HG03571 (cell line): ENCODE measurements around the gene HTRA3.

ENCODE experiments used
- ATAC-seq: cut with Tn5 transposase; IDR thresholded peaks from one replicate; pipeline ENCODE4 v1.9.1; 2021; ENCODE audit not compliant: unreplicated experiment

The HTRA3 gene

DNA sequence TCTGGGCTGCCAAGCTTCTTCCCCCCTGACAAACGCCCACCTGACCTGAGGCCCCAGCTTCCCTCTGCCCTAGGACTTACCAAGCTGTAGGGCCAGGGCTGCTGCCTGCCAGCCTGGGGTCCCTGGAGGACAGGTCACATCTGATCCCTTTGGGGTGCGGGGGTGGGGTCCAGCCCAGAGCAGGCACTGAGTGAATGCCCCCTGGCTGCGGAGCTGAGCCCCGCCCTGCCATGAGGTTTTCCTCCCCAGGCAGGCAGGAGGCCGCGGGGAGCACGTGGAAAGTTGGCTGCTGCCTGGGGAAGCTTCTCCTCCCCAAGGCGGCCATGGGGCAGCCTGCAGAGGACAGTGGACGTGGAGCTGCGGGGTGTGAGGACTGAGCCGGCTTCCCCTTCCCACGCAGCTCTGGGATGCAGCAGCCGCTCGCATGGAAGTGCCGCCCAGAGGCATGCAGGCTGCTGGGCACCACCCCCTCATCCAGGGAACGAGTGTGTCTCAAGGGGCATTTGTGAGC is 37.0 kb downstream of the HTRA3 start:
- no peak for ATAC-seq

DNA sequence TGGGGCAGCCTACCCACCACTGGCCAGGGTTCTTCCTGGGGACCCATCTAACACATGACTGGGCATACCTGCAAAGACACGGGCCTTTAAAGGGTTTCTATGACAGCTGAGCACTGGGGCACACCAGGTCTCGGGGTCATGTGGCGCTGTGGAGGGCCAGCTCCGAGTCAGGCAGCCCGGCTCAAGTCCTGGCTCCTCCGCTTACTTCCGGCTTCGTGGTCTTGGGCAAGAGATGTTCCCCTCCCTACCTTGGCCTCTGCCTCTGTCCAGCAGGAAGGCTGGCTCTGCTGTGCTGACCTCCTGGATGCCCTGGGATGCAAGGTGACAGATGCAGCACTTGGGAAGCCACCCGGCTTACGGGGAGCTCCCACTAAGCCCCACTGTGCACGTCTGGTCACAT is 37.6 kb downstream of the HTRA3 start:
- ATAC-seq: no peak

DNA sequence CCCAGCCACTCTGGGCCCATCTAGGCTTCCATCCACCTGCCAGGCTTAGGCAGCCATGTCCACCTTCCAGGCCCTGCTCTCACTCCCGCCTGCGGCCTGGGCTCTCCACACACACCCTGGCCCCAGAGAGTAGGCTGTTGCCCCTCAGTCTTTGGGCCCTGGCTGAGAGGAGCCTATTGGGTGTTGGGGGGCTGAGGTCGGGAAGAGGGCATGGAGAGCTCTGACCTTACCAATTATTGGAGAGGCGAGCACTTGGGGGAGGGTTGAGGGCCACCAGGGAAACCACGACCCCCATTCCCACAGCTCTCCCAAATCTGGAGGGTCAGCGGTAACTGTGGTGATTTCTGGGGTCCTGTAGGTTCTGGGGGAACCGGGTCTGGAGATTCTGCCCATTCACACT is 38.2 kb downstream of the HTRA3 start:
- no peak for ATAC-seq

DNA sequence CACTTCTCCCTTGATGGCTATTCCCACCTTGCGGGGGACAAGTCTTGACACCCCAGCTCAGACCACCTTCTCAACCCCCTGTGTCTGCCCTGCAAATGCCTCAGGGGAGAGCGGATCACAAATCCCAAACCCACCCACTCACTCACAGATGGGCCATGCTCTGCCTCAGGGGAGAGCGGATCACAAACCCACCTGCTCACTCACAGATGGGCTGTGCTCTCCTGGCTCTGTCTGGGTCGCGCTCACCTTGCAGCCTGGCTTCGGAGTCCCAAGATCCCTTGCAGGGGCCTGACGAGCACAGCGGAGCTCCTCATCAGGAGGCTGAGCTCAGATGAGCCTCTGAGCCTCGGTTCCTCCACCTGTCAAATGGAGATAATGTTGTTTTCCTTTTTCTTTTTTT is 38.6 kb downstream of the HTRA3 start:
- ATAC-seq: no peak

DNA sequence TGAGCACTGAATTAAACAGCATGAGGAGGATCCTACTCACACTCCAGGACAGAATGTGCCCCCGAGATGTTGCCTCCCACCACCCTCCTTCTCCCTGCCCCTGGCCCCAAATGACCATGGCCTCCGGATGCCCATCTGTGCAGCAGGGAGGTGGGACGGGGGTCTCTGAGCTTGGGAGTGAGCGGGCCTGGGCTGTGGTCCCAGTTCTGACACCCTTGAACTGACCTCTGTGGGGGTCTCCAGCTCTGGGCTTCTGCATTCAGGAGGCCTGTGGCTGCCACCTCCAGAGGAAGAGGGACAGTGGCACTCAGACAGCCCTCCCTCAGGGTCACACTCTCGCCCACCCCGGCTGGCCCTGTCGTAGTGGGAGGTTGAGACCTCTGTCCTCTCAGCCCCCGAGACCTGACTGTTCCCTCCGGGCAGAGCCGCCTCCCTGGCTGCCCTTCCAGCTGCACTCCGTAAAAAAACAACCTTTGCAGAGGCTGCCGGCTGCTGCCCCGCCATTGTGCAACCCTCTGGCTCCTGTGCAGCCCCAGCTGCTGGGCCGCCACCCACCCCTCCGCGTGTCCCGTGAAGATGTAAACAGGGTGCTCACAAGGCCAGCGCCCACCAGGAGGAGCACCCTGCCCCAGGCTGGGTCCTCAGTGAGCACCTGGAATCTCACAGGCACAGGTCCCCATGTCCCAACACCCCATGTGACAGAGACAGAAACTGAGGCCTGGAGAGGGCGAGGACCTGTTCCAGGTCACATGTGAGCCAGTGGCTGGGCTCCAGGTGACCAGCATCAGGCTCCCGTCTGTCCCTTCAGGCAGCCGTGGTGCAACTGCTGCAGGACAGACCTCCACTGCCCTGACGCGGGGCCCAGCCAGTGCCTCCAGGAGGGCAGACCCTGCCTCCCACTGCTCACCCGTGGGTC is 39.6 kb downstream of the HTRA3 start:
- ATAC-seq: no peak

DNA sequence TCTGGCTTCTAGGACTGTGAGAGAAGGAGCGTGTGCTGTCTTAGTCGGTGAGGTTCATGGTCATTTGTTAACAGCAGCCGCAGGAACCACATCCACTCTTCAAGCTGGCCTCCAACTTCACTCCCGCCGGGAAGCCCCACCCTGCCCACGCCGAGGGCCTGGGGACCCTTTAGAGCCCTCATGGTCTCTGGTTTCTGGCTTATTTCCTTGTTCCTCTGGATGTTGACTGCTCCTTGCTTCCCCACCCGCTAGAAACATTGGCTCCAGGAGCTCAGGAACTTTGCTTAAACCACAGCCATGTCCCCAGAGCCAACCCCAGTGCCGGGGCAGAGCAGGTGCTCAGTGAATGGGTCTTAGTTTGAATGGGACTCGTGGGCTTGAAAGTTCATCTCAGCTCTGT is 40.8 kb downstream of the HTRA3 start:
- no peak for ATAC-seq

DNA sequence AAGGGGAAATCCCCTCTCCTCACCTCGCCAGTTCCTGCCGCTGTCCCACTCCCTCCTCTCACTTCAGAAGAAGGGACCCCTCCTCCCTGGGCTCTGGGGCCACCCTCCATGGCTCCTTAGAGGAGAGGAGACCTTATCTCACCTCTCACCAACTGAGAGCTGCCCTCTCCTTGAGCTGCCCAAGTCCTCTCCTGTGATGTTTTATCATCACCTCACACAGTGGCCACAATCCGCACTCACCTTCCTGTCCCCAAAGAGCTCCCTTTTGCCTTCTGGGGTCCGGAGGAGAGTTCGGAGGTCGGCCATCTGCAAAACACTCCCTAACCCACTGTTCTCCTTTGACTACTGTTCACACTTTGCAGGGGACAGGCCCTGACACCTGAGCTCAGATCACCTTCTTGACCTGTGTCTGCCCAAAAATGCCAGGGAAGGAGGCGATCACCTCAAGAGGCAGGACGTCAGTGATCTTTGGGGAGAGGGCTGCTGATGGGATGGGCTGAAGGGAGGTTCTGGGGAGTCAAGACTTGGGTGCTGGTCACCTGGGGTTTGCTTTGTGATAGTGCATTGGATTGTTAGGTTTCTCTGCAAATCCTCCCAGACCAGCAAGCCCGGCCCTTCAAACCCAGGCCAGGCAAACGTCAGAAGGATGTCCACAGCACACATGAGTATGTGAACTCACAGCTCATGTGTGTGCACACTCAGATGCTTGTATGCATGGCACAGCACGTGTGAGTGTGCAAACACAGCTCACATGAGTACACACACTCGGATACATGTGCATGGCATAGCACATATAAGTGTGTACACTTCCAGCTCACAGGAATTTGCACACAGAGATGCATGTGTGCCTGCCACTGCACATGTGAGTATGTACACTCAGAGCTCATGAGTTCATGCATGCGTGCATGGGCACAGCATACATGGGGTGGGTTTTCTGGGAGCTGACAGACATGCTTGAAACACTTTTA is 41.8 kb downstream of the HTRA3 start:
- no peak for ATAC-seq

DNA sequence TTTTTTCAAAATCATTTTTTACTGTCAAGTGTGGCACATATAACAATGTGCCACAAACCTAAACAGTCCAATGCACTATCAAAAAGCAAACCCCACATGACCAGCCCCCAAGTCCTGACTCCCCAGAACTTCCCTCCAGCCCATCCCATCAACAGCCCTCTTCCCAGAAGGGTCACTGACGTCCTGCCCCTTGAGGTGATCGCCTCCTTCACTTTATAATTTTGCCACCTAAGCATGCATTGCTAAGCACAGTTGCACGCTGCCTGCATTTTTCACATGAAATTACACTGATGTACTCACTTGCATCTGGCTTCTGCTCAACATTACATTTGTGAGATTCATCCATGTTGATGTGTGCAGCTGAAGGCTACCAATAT is 42.5 kb downstream of the HTRA3 start:
- ATAC-seq: no peak

DNA sequence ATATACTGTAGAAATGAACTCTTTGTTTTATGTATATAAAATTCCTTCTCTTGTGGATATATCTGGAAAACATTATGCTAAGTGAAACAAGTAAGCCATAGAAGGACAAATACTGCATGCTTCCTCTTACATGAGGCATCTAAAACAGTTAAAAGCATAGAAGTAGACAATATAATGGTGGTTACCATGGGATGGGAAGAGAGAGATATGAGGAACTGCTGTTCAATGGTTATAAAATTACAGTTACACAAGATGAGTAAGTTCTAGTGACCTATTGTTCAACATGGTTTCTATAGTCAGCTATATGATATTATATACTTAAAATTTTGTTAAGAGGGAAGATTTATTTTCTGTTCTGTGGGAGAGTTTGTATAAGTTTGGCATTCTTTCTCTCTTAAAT is 43.4 kb downstream of the HTRA3 start:
- ATAC-seq: no peak

DNA sequence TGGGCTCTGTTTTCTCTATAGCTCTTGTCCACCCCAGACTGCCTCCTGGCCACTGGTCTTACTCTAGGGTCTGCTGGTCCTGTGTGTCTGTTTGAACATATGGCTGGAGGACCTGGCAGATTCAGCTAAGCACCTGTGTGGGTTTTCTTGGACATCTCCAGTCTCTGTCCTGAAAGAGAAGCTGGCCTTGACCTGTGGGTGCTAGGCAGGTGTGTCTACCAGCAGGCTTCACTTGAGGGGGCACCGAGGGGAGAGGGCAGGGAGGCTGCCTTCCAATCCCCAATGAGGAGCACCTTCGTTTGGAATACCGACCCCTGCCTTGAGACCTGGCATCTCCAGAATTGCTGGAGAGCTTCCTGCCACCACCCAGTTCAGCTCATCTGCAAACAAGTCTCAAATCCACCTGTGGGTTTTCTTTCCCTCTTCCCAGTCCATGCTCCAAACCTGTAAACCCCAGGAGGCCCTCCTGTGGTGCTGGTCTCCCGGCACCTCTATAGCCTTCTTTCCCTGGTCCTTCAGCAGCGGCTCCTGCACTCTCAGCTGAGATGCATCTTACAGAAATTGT is 45.2 kb downstream of the HTRA3 start:
- ATAC-seq: no peak

DNA sequence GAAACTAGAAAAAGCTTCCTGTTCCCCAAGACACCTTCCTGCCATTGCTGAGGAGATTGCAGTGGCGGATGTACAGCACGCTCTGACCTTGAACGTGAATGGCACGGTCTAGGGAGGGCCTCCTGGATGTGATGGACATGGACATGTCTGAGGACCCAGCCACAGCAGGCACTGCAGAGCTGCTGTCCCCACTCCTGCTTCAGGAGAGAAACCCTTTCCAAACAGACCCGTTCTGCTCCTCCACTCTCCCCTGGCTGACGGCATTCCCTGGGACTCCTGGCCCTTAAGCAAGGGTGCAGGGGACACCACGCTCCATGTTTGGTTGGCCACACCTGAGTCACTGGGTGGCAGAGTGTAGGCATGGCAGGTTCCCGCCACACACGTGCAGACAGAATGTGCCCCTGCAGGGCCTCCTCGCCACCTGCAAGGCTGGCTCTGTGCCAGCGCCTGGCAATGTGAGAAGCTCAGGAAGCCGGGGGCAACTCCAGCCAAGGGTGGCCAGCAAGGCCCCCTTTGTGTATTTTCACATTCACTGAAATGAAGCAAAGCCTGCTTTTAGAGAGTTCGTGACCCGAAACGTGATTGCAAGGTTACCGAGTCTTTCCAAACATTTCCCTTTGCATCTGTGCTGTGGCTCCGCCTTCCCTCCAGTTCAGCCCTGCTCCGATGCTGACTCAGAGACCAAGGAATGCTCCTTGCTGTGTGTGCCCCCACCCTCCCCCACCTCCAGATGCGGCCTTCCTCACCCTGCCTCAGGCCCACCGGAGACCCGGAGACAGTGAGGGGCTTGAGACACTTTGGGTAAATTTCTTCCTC is 46.1 kb downstream of the HTRA3 start:
- no peak for ATAC-seq

DNA sequence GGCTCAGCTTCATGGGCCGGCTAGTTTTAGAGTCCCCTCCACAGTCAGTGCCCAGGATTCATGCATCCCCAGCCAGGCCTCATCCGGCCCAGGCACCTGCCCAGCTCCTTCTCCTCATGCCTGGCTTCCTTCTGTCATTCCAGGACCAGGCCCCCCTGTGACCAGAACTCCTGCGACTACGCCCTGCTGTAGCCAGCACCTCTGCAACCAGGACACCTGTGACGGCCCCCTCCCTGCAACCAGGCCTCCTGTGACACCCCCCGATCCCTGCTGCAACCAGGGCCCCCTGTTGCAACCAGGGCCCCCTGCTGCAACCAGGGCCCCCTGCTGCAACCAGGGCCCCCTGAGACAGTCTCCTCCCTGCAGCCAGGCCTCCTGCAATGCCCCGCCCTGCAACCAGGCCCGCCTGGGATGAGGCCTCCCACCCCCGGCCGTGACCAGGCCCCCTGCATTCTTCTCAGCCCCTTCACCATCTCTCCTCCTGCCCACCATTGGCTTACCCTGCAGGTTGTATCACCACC is 46.8 kb downstream of the HTRA3 start:
- no peak for ATAC-seq

DNA sequence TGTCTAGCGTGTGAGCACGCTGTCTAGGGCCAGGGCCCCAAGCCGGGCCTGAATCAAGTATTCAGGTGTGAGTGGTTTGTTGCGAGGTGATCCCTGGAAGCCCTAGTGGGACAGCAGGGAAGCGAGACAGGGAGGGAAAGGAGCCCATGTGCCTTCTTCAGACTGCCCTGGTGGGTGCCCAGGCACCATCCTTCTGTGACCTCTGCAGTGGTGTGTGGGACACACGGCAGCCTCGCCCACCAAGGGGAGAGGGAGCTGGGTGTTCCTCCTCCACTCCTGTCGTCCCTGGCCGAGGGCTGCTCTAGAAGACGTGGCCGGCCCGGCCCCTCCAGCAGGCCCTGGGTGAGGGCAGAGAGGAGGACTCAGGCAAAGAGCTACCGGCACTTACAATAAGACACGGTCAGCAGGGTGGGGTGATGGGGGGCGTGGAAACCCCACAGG is 47.4 kb downstream of the HTRA3 start:
- no peak for ATAC-seq

DNA sequence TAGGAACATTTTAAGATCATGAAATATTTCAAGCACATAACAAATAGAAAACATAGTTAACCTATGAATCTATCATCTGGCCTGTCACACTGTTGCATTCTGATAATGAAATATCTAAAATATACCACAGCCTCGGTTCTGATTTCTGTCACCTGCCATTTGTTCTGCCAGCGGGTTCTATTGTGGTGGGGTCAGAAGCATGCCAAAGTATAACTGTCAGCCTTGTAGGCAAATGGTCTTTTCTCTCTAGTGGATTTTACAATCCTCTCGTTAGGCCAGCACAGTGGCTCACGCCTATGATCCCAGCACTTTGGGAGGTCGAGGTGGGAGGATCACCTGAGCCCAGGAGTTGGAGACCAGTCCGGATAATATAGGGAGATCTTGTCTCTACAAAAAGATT is 47.9 kb downstream of the HTRA3 start:
- ATAC-seq: no peak

DNA sequence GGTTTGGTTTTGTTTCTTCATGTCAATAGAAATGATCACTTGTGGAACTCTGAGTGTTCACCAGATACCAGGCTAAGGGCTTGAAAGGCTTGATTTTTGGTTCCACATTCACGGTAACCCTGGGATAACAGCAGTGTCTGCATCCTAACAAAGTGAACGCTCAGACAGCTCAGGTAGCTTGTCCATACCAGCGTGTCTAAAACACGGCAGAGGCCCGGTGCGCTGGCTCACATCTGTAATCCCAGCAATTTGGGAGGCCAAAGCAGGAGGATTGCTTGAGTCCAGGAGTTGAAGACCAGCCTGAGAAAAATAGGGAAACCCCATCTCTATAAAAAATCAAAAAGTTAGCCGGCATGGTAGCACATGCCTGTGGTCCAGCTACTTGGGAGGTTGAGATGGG is 49.0 kb downstream of the HTRA3 start:
- no peak for ATAC-seq

DNA sequence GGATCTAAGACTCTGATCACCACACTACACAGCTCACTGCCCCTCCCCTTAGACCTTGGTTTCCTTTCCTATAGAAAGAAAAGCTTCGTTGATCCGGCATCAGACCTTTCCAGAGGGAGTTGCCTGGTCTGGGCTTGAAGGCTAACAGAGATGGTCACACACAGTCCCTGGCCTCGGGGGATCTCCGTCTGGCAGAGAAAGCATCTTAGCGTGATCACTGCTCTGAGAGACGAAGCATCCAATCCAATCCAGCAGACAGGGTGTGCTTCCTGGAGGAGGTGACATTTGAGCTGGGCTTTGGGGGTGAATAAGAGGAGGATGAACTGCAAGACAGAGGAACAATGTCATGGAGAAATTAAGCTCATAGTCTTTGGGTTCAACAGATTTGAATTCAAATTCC is 49.5 kb downstream of the HTRA3 start:
- ATAC-seq: no peak

DNA sequence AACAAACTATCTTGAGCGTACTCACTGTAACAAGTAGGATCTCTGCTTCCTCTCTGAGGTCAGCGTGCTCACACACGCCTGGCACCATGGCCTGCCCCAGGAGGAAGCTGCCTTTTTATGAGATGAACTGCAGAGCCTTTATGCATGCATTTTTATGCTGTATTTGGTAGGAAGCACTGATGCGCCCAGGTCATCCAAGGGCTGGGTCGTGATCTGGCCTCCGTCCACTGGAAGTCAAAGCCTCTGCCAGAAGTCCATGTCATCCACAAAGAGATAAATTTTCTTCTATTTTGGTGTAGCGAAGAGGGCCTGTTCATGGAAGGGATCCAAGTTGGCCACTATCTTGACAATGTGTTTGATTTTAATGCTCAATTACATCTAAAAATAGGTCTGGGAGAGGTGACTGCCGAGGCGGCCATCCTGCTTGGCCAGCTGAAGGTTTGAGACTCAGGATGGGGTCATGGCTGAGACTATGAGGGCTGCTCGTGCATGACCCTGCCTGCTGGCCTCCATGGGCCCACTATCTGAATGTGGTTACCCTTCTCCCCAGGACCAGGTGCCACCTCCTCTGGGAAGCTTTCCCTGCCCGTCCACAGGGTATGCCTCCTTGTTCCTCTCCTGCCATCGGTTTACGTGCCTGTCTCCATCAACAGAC is 50.3 kb downstream of the HTRA3 start:
- ATAC-seq: no peak

DNA sequence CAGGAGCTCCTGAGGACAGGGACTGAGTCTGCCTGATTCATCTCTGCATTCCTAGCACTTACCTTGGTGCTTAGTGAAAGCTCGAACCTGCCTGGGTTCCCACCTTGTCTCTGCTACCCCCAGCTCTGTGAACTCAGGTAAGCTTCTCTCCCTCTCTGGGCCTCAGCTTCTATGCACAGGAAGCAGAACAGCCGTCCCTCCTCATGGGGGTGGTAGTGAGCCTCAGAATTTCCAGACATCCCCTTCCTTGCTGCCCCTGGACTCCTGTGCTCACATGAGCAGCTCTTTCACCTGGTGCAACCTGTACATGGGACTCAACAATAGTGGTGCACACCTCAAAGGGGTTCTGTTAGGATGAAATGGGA is 50.8 kb downstream of the HTRA3 start:
- no peak for ATAC-seq

DNA sequence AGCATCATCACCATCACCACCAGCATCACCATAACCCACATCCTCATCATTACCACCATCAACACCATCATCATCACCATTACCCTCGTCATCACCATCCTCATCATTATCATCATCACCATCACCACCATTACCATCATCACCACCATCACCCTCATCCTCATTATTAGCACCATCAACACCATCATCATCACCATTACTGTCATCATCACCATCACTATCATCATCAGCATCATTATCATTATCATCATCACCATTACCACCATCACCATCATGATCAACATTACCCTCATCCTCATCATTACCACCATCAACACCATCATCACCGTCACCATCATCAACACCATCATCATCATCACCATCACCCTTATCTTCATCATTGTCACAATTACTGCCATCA is 51.7 kb downstream of the HTRA3 start:
- ATAC-seq: no peak

DNA sequence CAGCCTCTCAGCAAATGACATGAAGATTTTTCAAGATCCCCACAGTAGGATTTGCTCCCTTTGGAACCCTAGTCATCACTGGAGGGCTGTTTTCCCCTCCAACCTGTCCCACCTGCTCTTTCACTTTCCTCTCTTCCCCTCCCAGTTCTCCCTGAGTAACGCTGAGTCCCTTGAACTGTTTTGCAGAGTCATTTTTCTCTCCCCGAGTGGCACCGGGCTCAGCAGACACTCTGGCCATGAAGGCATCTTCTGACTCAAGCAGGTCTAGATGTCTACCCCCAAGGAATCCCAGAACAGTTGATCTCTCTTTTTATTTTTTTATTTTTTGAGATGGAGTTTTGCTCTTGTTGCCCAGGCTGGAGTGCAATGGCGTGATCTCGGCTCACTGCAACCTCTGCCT is 52.2 kb downstream of the HTRA3 start:
- no peak for ATAC-seq
